Sigmoid colon (tissue), 7 donors: ENCODE results near the gene RTF1. TPM values are rescaled to one million over a fixed set of nuclear protein-coding genes. Genes with fewer than 3 reads are reported as not detected.

Experiments used
- DNase-seq: peaks from one replicate; pipeline ENCODE4 v3.0.0-alpha.2; 2019
- H3K27ac ChIP-seq, 4 donors: fragments of 200-600 bp; sonication (generic); one replicate each; pipeline ENCODE4 v1.5.1; 2016 to 2019; ENCODE audit warnings: mild to moderate bottlenecking in 1 of 4
- H3K27me3 ChIP-seq, 3 donors: fragments of 200-600 bp; sonication (generic); one replicate each; pipeline ENCODE4 v1.5.1; 2019; ENCODE audit warnings: mild to moderate bottlenecking in 1 of 3
- H3K36me3 ChIP-seq, 4 donors: fragments of 200-600 bp; sonication (generic); one replicate each; pipeline ENCODE4 v1.5.1; 2016 to 2019
- H3K4me1 ChIP-seq, 4 donors: fragments of 200-600 bp; sonication (generic); one replicate each; pipeline ENCODE4 v1.5.1; 2017 to 2019
- H3K4me3 ChIP-seq, 4 donors: fragments of 200-600 bp; sonication (generic); one replicate each; pipeline ENCODE4 v1.5.1; 2017 to 2019; ENCODE audit warnings: mild to moderate bottlenecking in 2 of 4, moderate library complexity in 1 of 4
- H3K9me3 ChIP-seq, 4 donors: fragments of 200-600 bp in 3 of 4; sonication (generic) in 3 of 4; one replicate each; pipeline versions ENCODE4 v1.5.1 to v1.6.1; 2013 to 2019
- CTCF ChIP-seq, 4 experiments: fragments of 450-650 bp in 3 of 4; fragments of 200-600 bp in 1 of 4; IDR thresholded peaks; one replicate each; pipeline ENCODE4 v1.5.1; 2016 to 2019; ENCODE audit warnings: antibody characterized with exemption in 4 of 4, mild to moderate bottlenecking in 3 of 4, moderate library complexity in 2 of 4
- EP300 ChIP-seq, 4 donors: sonication (generic); formaldehyde crosslinking; IDR thresholded peaks; one replicate each; pipeline ENCODE4 v1.6.1; 2017; ENCODE audit warnings: antibody characterized with exemption in 4 of 4
- POLR2A ChIP-seq, 2 donors: fragments of 450-650 bp; IDR thresholded peaks; one replicate each; pipeline ENCODE4 v1.6.1; 2016; ENCODE audit warnings: antibody characterized with exemption in 2 of 2, mild to moderate bottlenecking in 2 of 2, moderate library complexity in 2 of 2
- POLR2AphosphoS5 ChIP-seq, 4 donors: sonication (generic); formaldehyde crosslinking; IDR thresholded peaks; one replicate each; pipeline ENCODE4 v1.6.1; 2017; ENCODE audit warnings: antibody characterized with exemption in 4 of 4
- WGBS, 2 donors: extraction: QIAGEN DNeasy Blood & Tissue Kit; methylation state at CpG; one replicate each; pipeline ENCODE4 v1.1.7; 2013; 5-methylcytosine and 5-hydroxymethylcytosine counted together
- intact Hi-C: fragments of 100-400 bp; cut with DNase I; formaldehyde crosslinking; loops from one replicate; pipeline ENCODE4 v1.15.1; 2023
- polyA plus RNA-seq, 3 donors: library from polyadenylated mRNA; stranded (reverse); fragments of 200-250 nt; gene quantifications; one replicate each; pipeline ENCODE4 v1.2.3, GENCODE V29; 2013
- total RNA-seq, 4 donors: library from RNA; depleted of rRNA; stranded (reverse); fragments of >200 nt; gene quantifications; one replicate each; pipeline ENCODE4 v1.1.0, GENCODE V29; 2016
- donor health status: healthy with polysubstance abuse.
- donor health status: Bipolar disorder and iron deficiency.
- donor health status: healthy.

Gene RTF1
- total and polyA plus RNA-seq, 7 donors, result 18.6 to 35.7 (median 30.5) TPM

- intact Hi-C loops, result no loop called here
- Histone ChIP-seq H3K4me3 (no peak overlapping the region), H3K9me3 (no peaks in the 10 kb centered on the region), H3K27me3 (no peaks in the 10 kb centered on the region), H3K27ac (no peak overlapping the region), H3K4me1 (no peaks in the 10 kb centered on the region), H3K36me3 (peaks cover 0 to 64% (median 11%) of the 10 kb centered on the region in 4 donors)
- no peak for TF ChIP-seq CTCF (IDR thresholded peaks at IDR 0.05)
- TF ChIP-seq POLR2AphosphoS5 (IDR thresholded peaks at IDR 0.05), result no peak
- no peak for TF ChIP-seq EP300 (IDR thresholded peaks at IDR 0.05)
- TF ChIP-seq POLR2A (IDR thresholded peaks at IDR 0.05), result no peak
- 61 to 71% methylated on average over 2 of the region's 2 CpGs for WGBS, 2 donors
- no peak for DNase-seq
Measured at GRCh38 chr15:41443275-41443674, 26.4 kb downstream of the RTF1 start.

GRCh38 chr15:41445399-41445798 lies 28.5 kb downstream of the RTF1 start:
- DNase-seq, result no peak
- Histone ChIP-seq H3K27me3 (no peaks in the 10 kb centered on the region), H3K27ac (no peak overlapping the region), H3K9me3 (no peaks in the 10 kb centered on the region), H3K4me3 (no peak overlapping the region), H3K36me3 (peaks cover 0 to 43% (median 5%) of the 10 kb centered on the region in 4 donors), H3K4me1 (no peaks in the 10 kb centered on the region)
- intact Hi-C loops, result no loop called here
- TF ChIP-seq POLR2AphosphoS5 (IDR thresholded peaks at IDR 0.05) (no peak), CTCF (IDR thresholded peaks at IDR 0.05) (no peak), EP300 (IDR thresholded peaks at IDR 0.05) (no peak), POLR2A (IDR thresholded peaks at IDR 0.05) (no peak)

- no peaks in the 10 kb centered on the region for H3K9me3 ChIP-seq
- TF ChIP-seq POLR2AphosphoS5 (IDR thresholded peaks at IDR 0.05) (no peak), EP300 (IDR thresholded peaks at IDR 0.05) (no peak), POLR2A (IDR thresholded peaks at IDR 0.05) (no peak), CTCF (IDR thresholded peaks at IDR 0.05) (no peak)
- H3K4me1 ChIP-seq, result no peaks in the 10 kb centered on the region
- H3K4me3 ChIP-seq, result no peak overlapping the region
- intact Hi-C loops, result no loop called here
- H3K36me3 ChIP-seq, result peaks cover 8 to 67% (median 15%) of the 10 kb centered on the region in 4 donors
- WGBS, 2 donors, result 62 to 77% methylated on average over 4 of the region's 4 CpGs
- no peak overlapping the region for H3K27ac ChIP-seq
- no peak for DNase-seq
- H3K27me3 ChIP-seq, result no peaks in the 10 kb centered on the region
Measured at GRCh38 chr15:41462084-41462795, 45.3 kb downstream of the RTF1 start.

GRCh38 chr15:41464889-41465580 lies 48.1 kb downstream of the RTF1 start:
- TF ChIP-seq POLR2AphosphoS5 (IDR thresholded peaks at IDR 0.05), result no peak
- no peak for TF ChIP-seq POLR2A (IDR thresholded peaks at IDR 0.05)
- TF ChIP-seq EP300 (IDR thresholded peaks at IDR 0.05), result no peak
- no peak for TF ChIP-seq CTCF (IDR thresholded peaks at IDR 0.05)
- Histone ChIP-seq H3K4me1 (no peaks in the 10 kb centered on the region), H3K36me3 (peaks cover 8 to 71% (median 9%) of the 10 kb centered on the region in 4 donors), H3K9me3 (no peaks in the 10 kb centered on the region), H3K4me3 (no peak overlapping the region), H3K27me3 (no peaks in the 10 kb centered on the region), H3K27ac (no peak overlapping the region)
- WGBS, 2 donors, result 91 to 94% methylated on average over 9 of the region's 9 CpGs
- intact Hi-C loops, result no loop called here
- DNase-seq, result peak; percentile 15
